NCI-H460 (cell line): ENCODE data around the gene LRRC71. TPM values are rescaled to one million over a fixed set of nuclear protein-coding genes. Genes with fewer than 3 reads are reported as not detected.
A peak's percentile ranks its signal among the peaks of the same experiment; 100 is the strongest.

Source experiments
- DNase-seq: peaks from one replicate; pipeline ENCODE4 v3.0.0-alpha.2; 2016; ENCODE audit warnings: low read depth; ENCODE audit errors: extremely low read depth
- total RNA-seq: library from RNA; depleted of rRNA; stranded (reverse); fragments of >200 nt; shearing (Covaris generic); gene quantifications from 2 replicates; pipeline ENCODE4 v1.2.3, GENCODE V29; 2014

The LRRC71 gene
- total RNA-seq, 1 experiment from 2014 or later = not detected

DNA sequence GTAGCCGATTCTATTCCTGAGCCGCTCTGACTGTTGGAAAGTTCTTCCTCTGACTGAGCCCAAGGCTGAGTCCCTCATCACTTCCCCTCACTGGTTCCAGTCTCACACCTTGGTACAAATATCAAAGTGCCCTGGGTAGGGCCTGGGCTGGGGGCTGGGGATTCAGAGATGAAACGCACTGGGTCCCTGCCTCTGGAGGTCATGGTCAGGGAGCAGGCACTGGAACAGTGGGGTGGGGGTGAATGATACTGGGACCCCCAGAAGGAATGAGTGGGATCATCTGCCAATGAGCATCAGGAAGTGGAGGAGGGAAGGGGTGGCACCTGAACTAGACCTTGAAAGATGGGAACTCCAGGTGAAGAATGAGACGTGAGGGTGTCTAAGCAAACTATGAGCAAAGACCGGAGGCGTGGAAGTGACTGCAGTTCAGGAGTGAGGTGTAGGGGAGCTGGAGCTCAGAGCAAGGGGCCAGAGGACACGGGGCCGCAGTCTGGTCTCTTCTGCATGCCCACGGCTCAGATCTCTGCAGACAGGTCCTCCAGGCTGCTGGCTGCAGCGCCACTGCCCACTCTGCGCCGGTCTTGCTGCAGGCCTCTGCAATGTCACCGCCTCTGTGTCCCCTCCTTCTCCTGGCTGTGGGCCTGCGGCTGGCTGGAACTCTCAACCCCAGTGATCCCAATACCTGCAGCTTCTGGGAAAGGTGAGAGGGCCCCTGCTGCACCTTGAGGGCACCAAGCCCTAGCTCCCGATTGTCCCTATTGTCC, 16.9 kb upstream of the LRRC71 start:
- DNase-seq = no peak

- no peak for DNase-seq
These were observed 16.1 kb upstream of the LRRC71 start for GRCh38 chr1:156904187-156904959.

- DNase-seq = no peak
These were observed 15.3 kb upstream of the LRRC71 start for GRCh38 chr1:156905176-156905575.

GRCh38 chr1:156905651-156906050, 14.8 kb upstream of the LRRC71 start:
- DNase-seq = no peak

GRCh38 chr1:156906206-156906906, 14.1 kb upstream of the LRRC71 start:
- DNase-seq = no peak

DNA sequence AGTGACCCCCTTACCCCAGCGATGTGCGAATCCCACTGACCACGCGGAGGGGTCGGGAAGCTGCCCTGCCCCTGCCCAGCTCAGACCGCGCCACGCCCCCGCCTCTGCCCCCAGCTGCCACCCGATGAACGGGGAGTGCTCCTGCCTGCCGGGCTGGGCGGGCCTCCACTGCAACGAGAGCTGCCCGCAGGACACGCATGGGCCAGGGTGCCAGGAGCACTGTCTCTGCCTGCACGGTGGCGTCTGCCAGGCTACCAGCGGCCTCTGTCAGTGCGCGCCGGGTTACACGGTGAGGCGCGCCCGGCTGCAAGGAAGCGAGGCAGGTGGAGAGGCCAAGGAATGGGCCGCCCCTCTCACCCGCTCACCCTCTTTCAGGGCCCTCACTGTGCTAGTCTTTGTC, 11.9 kb upstream of the LRRC71 start:
- DNase-seq = no peak

- no peak for DNase-seq
These were observed 11.5 kb upstream of the LRRC71 start for GRCh38 chr1:156908955-156909354.

DNA sequence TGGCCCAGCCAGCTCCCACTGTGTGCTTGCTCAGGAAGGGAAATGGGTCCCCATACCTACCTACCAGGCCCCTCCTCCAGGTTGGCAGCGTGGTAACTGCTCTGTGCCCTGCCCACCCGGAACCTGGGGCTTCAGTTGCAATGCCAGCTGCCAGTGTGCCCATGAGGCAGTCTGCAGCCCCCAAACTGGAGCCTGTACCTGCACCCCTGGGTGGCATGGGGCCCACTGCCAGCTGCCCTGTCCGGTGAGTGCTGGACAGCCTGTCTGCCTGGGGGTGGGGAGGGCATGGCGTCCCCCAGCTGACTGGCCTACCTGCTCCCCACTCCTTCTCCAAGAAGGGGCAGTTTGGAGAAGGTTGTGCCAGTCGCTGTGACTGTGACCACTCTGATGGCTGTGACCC, 10.8 kb upstream of the LRRC71 start:
- no peak for DNase-seq

DNA sequence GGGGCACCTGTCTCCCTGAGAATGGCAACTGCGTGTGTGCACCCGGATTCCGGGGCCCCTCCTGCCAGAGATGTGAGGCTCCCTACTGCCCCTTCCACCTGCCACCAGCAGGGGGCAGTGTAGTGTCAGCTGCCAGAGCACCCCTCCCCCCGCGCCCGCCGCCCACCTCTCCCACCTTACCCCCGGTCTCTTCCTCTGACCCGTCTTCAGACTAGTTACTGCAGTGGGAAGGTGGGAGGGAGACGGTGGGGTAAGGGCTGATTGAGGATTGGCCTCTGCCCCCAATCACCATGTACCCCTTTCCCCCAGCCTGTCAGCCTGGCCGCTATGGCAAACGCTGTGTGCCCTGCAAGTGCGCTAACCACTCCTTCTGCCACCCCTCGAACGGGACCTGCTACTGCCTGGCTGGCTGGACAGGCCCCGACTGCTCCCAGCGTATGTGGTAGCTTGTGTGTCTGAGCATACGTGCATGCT, 10.1 kb upstream of the LRRC71 start:
- peak; percentile 30 for DNase-seq

- DNase-seq = no peak
These were observed 8.7 kb upstream of the LRRC71 start for GRCh38 chr1:156911577-156912298.

DNA sequence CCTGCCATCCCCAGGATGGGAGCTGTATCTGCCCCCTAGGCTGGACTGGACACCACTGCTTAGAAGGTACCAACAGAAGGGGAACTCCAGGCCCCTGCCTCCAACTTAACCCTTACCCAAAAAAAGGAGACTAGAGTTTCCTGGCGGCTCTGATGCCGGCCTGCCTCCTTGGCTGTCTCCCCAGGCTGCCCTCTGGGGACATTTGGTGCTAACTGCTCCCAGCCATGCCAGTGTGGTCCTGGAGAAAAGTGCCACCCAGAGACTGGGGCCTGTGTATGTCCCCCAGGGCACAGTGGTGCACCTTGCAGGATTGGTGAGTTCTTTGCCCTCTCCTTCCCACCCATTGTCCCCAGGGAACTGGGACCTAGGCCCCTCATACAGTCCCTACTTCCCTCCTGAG, 8.1 kb upstream of the LRRC71 start:
- DNase-seq = no peak

DNA sequence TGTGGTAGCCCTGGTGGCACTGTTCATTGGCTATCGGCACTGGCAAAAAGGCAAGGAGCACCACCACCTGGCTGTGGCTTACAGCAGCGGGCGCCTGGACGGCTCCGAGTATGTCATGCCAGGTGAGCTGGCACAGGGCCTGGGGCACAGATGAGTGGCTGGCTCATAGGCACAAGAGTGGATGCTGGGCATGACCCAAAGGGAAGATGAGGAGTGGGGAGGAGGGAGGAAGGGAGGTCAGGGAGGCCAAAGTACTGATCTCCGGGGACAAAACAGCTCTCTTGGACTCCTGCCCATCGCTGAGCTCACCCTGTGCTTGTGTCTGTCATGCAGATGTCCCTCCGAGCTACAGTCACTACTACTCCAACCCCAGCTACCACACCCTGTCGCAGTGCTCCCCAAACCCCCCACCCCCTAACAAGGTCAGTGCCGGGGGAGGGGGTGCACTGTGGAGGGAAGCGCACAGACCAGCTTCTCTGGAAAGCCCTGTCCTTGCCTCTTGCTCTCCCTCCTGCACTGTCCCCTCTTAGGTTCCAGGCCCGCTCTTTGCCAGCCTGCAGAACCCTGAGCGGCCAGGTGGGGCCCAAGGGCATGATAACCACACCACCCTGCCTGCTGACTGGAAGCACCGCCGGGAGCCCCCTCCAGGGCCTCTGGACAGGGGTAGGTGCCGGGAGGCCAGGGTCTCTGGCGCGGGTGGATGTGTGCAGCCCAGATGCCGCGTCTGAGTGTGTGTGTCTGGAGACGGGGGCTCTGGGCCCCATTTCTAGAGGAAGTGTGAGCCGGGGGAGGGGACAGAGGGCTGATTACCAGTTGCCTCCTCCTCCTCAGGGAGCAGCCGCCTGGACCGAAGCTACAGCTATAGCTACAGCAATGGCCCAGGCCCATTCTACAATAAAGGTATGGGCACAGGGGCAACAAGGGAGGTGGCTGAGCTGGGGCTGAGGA, 7.3 kb upstream of the LRRC71 start:
- no peak for DNase-seq

DNA sequence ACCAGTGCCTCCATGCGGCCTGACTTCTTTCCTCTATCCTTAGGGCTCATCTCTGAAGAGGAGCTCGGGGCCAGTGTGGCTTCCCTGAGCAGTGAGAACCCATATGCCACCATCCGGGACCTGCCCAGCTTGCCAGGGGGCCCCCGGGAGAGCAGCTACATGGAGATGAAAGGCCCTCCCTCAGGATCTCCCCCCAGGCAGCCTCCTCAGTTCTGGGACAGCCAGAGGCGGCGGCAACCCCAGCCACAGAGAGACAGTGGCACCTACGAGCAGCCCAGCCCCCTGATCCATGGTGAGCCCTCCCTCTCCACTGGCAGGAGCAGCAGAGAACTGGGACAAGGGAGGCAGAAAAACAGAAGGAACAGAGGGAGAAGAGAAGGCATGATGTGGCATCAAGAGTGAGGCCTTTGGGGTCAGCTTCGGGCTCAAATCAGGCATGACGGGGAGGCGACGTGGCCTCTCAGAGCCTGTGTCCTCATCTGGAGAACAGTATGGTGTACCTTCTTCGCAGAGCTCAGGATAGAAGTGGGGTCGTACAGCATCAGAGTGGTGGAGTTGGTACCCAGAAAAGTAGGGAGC, 6.5 kb upstream of the LRRC71 start:
- no peak for DNase-seq

GRCh38 chr1:156914440-156914856, 6.0 kb upstream of the LRRC71 start:
- DNase-seq = no peak

GRCh38 chr1:156921053-156921529, 659 bp downstream of the LRRC71 start:
- DNase-seq = no peak

DNA sequence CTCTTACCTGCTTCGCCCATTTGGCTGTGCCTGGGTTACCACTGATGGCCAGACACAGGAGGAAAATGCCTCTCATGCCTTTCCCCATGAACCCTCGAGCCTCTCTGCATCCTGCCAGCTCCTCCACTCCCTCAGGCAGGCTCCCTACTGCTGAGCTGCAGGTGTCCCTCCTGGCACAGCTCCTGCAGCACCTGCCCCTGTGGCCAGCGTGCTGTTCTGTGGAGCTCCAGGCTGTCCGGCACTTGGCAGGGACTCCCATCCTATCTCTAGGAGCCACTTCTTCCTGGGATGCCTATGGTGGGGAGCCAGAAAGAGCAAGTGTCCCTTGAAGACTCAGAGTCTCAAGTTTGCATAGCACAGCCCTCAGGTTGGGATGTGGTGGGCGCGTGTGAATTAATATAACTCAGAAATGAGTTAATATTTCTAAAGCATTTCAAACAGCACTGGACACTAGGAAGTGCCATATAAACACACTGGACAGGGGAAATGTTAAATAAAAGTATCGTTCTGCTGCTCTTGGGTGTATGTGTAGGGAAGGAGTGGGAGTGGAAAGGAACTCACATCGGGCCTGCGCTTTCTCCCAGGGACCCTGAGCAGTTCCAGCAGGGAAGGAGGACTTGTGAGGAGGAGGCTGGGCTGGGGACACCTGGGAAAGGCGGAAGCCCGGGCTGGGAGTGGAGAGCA, 2.7 kb downstream of the LRRC71 start:
- DNase-seq = no peak

DNA sequence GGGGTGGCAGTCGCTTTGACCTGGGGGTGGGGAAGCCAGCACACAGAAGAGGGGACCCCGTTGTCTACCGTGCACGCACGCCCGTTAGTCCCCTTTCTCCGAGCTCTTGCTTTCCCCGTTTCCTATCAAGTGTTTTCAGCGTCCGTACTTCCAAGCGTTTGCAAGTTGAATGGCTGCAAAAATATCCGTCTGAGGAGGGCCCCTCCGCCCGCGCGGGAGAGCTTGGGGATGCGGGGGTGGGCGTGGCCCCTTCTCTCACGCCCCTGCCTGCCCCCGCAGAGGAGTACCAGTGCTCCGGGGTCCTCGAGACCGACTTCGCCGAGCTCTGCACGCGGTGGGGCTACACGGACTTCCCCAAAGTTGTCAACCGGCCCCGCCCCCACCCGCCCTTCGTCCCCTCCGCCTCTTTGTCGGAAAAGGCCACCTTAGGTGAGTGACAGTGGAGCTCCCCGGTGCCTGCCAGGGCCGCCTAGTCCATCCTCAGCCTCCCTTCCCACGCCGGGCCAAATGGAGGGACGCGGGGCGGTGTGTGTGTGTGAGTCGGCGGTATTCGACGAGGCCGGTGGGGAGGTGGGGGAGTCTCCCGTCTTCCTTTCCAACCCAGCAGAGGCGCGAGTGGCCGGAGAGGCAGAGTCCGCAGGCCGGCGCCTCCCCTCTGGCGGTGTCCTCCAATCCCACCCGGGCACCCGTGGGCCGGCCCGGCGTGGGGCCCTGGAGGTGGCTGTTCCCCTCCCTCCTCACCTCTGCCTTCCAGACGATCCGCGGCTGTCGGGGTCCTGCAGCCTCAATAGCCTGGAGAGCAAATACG, 3.4 kb downstream of the LRRC71 start:
- no peak for DNase-seq
